Stomach (tissue), 4 donors: ENCODE results near the gene CD82.

ENCODE experiments used
- CTCF ChIP-seq, 7 experiments: fragments of 450-650 bp in 4 of 7; fragments of 200-600 bp in 3 of 7; sonication (generic) in 3 of 7; IDR thresholded peaks; one replicate each; pipeline ENCODE4 v1.5.1; 2016 to 2019; ENCODE audit warnings: antibody characterized with exemption in 7 of 7, control low read depth in 2 of 7, mild to moderate bottlenecking in 1 of 7
- EP300 ChIP-seq: sonication (generic); formaldehyde crosslinking; IDR thresholded peaks from one replicate; pipeline ENCODE4 v1.6.1; 2017; ENCODE audit warnings: antibody characterized with exemption
- POLR2A ChIP-seq, 4 donors: fragments of 450-650 bp; IDR thresholded peaks; one replicate each; pipeline ENCODE4 v1.6.1; 2016; ENCODE audit warnings: antibody characterized with exemption in 4 of 4, control low read depth in 2 of 4, mild to moderate bottlenecking in 1 of 4, moderate library complexity in 1 of 4
- POLR2AphosphoS5 ChIP-seq, 3 donors: sonication (generic); formaldehyde crosslinking; IDR thresholded peaks; one replicate each; pipeline ENCODE4 v1.6.1; 2016; ENCODE audit warnings: antibody characterized with exemption in 3 of 3

DNA sequence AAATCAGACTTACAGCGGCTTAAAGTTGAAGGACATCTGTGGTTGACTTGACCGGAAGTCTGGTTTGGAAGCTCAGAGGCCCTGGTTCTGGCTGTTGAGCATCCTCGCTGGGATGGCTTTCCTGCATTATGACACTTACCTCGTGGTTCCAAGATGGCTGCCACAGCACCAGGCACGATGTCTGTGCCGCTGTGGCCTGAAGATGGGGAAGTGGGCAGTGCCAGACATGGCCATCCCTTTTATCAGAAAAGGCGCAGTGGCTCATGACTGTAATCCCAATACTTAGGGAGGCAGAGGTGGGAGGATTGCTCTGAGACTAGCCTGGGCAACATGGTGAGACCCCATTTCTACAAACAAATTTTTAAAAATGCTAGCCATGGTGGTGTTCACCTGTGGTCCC lies 40.5 kb downstream of the CD82 start:
- TF ChIP-seq CTCF (IDR thresholded peaks at IDR 0.05) (no peak), EP300 (no peak), POLR2AphosphoS5 (IDR thresholded peaks at IDR 0.05) (no peak), POLR2A (IDR thresholded peaks at IDR 0.05) (no peak)
